GM18511 (cell line): ENCODE measurements around the gene CTCF.
"Not testable (repeated sequence)": the region's sequence is repeated elsewhere in the genome, so short reads cannot be mapped to it uniquely, and the experiment has no call there.

Source experiments
- ATAC-seq: cut with Tn5 transposase; IDR thresholded peaks from one replicate; pipeline ENCODE4 v1.9.1; 2021; ENCODE audit warnings: mild to moderate bottlenecking, moderate library complexity; ENCODE audit not compliant: unreplicated experiment

The CTCF gene

GRCh38 chr16:67562526-67562917, at the start of gene CTCF:
Gene CTCF (plus strand): TSS chr16:67562526. CDS start chr16:67610833, 48,307 bp downstream.
- ATAC-seq, result peak; percentile 53

GRCh38 chr16:67513892-67514291, 48.4 kb upstream of the CTCF start:
- ATAC-seq, result not testable (repeated sequence)

GRCh38 chr16:67514382-67514828, 47.9 kb upstream of the CTCF start:
- peak; percentile 57 for ATAC-seq

GRCh38 chr16:67516296-67517154, 45.8 kb upstream of the CTCF start:
- no peak for ATAC-seq

- no peak for ATAC-seq
These were observed 45.2 kb upstream of the CTCF start for GRCh38 chr16:67517155-67517445.

GRCh38 chr16:67517661-67518423, 44.5 kb upstream of the CTCF start:
- peak; percentile 50 for ATAC-seq

GRCh38 chr16:67518676-67519075, 43.6 kb upstream of the CTCF start:
- ATAC-seq, result no peak

GRCh38 chr16:67519242-67519641, 43.1 kb upstream of the CTCF start:
- ATAC-seq, result no peak

GRCh38 chr16:67521095-67521804, 41.1 kb upstream of the CTCF start:
- ATAC-seq, result peak; percentile 72

GRCh38 chr16:67525176-67525860, 37.0 kb upstream of the CTCF start:
- ATAC-seq, result no peak

GRCh38 chr16:67526149-67526791, 36.1 kb upstream of the CTCF start:
- ATAC-seq, result no peak

- ATAC-seq, result no peak
These were observed 34.0 kb upstream of the CTCF start, which contains the start of gene RIPOR1 for GRCh38 chr16:67528222-67528869. Gene RIPOR1 (plus strand): TSS chr16:67528829. CDS start chr16:67538447, 9,618 bp downstream.

- no peak for ATAC-seq
These were observed 33.3 kb upstream of the CTCF start for GRCh38 chr16:67528870-67529581.

GRCh38 chr16:67529582-67530012, 32.7 kb upstream of the CTCF start:
- ATAC-seq, result no peak

GRCh38 chr16:67530013-67530939, 32.0 kb upstream of the CTCF start:
- ATAC-seq, result peak; percentile 42

GRCh38 chr16:67531247-67531646, 31.1 kb upstream of the CTCF start:
- ATAC-seq, result no peak

GRCh38 chr16:67533024-67533560, 29.2 kb upstream of the CTCF start:
- ATAC-seq, result no peak

- ATAC-seq, result not testable (repeated sequence)
These were observed 28.3 kb upstream of the CTCF start for GRCh38 chr16:67533987-67534386.
